HepG2 (cell line): ENCODE results near the gene CRLF2.

ENCODE experiments used
- BATF2 ChIP-seq: sonication (generic); formaldehyde crosslinking; IDR thresholded peaks from 2 replicates; pipeline ENCODE4 v1.8.0; 2022; ENCODE audit warnings: mild to moderate bottlenecking, missing genetic modification reagents, moderate library complexity
- DNMT3B ChIP-seq: conservative IDR thresholded peaks from 2 replicates; pipeline ENCODE4 v1.6.1; 2016; ENCODE audit warnings: missing biosample characterization, control low read depth
- HIVEP1 ChIP-seq: sonication (generic); formaldehyde crosslinking; IDR thresholded peaks from 2 replicates; pipeline ENCODE4 v1.4.0; 2020; ENCODE audit warnings: mild to moderate bottlenecking, missing genetic modification reagents
- HMG20A ChIP-seq: IDR thresholded peaks from 2 replicates; pipeline ENCODE4 v1.6.1; 2016; ENCODE audit warnings: borderline replicate concordance
- MTA3 ChIP-seq: sonication (generic); formaldehyde crosslinking; IDR thresholded peaks from 2 replicates; pipeline ENCODE4 v1.4.0; 2020; ENCODE audit warnings: missing genetic modification reagents
- MXI1 ChIP-seq: IDR thresholded peaks from 3 replicates; pipeline ENCODE4 v1.6.1; 2012; ENCODE audit warnings: low read depth, low read length, inconsistent platforms, borderline replicate concordance
- NR2C2 ChIP-seq: sonication (generic); formaldehyde crosslinking; IDR thresholded peaks from 2 replicates; pipeline ENCODE4 v1.4.0; 2020; ENCODE audit warnings: missing genetic modification reagents, mild to moderate bottlenecking, moderate library complexity, borderline replicate concordance
- ZMAT3 ChIP-seq: sonication (generic); formaldehyde crosslinking; conservative IDR thresholded peaks from 2 replicates; pipeline ENCODE4 v1.7.0; 2021; ENCODE audit warnings: missing genetic modification reagents
- ZNF709 ChIP-seq: sonication (generic); formaldehyde crosslinking; IDR thresholded peaks from 2 replicates; pipeline ENCODE4 v1.5.0; 2020; ENCODE audit warnings: mild to moderate bottlenecking, missing genetic modification reagents
- ZSCAN5A ChIP-seq: sonication (generic); formaldehyde crosslinking; IDR thresholded peaks from 2 replicates; pipeline ENCODE4 v1.8.0; 2022; ENCODE audit warnings: mild to moderate bottlenecking, missing genetic modification reagents, borderline replicate concordance
- ZZZ3 ChIP-seq: sonication (generic); formaldehyde crosslinking; IDR thresholded peaks from 2 replicates; pipeline ENCODE4 v1.4.0; 2020; ENCODE audit warnings: missing genetic modification reagents, mild to moderate bottlenecking, borderline replicate concordance
- TF ChIP-seq, protein P1 (sequence below): sonication (generic); formaldehyde crosslinking; IDR thresholded peaks from 2 replicates; pipeline ENCODE4 v1.5.0; 2020; ENCODE audit warnings: mild to moderate bottlenecking, missing genetic modification reagents, moderate library complexity
- TF ChIP-seq, protein P2 (sequence below), 2 experiments: sonication (generic) in 1 of 2; formaldehyde crosslinking in 1 of 2; IDR thresholded peaks; 2 replicates each; pipeline versions ENCODE4 v1.5.1 to v1.6.1; 2011 to 2020; ENCODE audit warnings: borderline replicate concordance in 1 of 2, low read depth in 1 of 2, low read length in 1 of 2, mild to moderate bottlenecking in 1 of 2, missing genetic modification reagents in 1 of 2, moderate library complexity in 1 of 2

DNA sequence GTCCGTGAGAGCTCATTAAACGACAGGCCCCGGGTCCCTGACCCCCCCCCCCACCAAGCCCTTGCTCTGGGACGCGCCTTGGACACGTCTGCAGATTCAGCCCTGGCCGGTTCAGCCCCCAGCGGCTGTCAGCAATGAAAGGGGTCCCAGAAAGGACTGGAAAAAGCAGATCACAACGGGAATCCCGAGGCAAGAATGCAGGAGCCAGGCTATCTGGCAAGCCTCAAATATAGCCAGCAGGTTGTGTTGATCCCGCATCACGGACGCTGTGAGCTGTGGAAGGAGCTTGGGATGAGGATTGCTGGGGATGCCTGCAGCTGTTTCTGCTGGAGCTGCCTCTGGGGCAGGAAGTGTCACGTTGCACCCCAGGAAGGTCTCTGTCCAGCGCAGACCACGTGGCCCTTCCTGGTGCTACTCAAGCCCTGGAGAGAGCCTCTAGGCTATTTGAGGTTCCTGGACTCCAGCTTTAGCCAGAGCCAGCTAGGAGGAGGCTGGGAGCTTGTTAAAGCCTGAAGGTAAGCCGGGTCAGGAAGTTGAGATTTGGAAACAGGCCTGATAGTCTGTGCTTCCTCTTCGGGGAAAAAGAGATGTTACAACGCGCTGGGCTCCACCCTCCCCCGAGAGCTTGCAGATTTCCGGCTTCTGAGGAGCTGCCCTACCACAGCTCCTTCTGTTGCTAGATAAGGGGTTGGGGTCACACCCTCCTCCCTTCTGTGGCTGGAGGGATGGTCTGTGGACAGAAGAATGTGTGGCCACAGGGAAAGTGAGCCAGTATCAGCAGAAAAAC lies 36.8 kb upstream of the CRLF2 start:
- TF ChIP-seq MTA3 (CRISPR knock-in tag), result no peak
- TF ChIP-seq BATF2 (CRISPR knock-in tag), result no peak
- no peak for TF ChIP-seq DNMT3B (CRISPR knock-in tag)
- no peak for TF ChIP-seq ZMAT3 (CRISPR knock-in tag)
- no peak for TF ChIP-seq ZSCAN5A
- TF ChIP-seq HMG20A (CRISPR knock-in tag), result no peak
- TF ChIP-seq, protein P1, sequence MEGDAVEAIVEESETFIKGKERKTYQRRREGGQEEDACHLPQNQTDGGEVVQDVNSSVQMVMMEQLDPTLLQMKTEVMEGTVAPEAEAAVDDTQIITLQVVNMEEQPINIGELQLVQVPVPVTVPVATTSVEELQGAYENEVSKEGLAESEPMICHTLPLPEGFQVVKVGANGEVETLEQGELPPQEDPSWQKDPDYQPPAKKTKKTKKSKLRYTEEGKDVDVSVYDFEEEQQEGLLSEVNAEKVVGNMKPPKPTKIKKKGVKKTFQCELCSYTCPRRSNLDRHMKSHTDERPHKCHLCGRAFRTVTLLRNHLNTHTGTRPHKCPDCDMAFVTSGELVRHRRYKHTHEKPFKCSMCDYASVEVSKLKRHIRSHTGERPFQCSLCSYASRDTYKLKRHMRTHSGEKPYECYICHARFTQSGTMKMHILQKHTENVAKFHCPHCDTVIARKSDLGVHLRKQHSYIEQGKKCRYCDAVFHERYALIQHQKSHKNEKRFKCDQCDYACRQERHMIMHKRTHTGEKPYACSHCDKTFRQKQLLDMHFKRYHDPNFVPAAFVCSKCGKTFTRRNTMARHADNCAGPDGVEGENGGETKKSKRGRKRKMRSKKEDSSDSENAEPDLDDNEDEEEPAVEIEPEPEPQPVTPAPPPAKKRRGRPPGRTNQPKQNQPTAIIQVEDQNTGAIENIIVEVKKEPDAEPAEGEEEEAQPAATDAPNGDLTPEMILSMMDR, result no peak
- TF ChIP-seq NR2C2, result no peak
- no peak for TF ChIP-seq HIVEP1 (CRISPR knock-in tag)
- no peak for TF ChIP-seq MXI1
- TF ChIP-seq, protein P2, sequence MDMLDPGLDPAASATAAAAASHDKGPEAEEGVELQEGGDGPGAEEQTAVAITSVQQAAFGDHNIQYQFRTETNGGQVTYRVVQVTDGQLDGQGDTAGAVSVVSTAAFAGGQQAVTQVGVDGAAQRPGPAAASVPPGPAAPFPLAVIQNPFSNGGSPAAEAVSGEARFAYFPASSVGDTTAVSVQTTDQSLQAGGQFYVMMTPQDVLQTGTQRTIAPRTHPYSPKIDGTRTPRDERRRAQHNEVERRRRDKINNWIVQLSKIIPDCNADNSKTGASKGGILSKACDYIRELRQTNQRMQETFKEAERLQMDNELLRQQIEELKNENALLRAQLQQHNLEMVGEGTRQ (IDR thresholded peaks at IDR 0.05; ENCODE audit: low read depth, low read length), result peak; percentile 26; the same call in 1 of the 2 replicates
- TF ChIP-seq, protein P2 (CRISPR knock-in tag; IDR thresholded peaks at IDR 0.05; ENCODE audit: borderline replicate concordance), result no peak; the same call in 1 of the 2 replicates
- no peak for TF ChIP-seq ZNF709 (CRISPR knock-in tag)
- TF ChIP-seq ZZZ3, result no peak
